ENCODE data around the gene CPT2.

Gene CPT2

GRCh38 chr1:53244141-53244540, 47.5 kb downstream of the CPT2 start:
- Mint-ChIP-seq H3K27ac (ENCODE audit: low read depth) (no peak overlapping the region), H3K9me3 (no peaks in the 10 kb centered on the region), H3K4me1 (peaks cover under 1% of the 10 kb centered on the region), H3K36me3 (ENCODE audit: insufficient read depth) (peaks cover 2% of the 10 kb centered on the region), H3K4me3 (no peak overlapping the region), H3K27me3 (no peaks in the 10 kb centered on the region)
- no peak for DNase-seq (ENCODE audit: low spot score in 2 of 2)
- ATAC-seq (replicated peaks; ENCODE audit: extremely low read depth, poor library complexity, severe bottlenecking): no peak

GRCh38 chr1:53246261-53247134, 49.9 kb downstream of the CPT2 start:
- Mint-ChIP-seq H3K4me3 (no peak overlapping the region), H3K9me3 (no peaks in the 10 kb centered on the region), H3K27ac (ENCODE audit: low read depth) (no peak overlapping the region), H3K4me1 (no peaks in the 10 kb centered on the region), H3K27me3 (no peaks in the 10 kb centered on the region), H3K36me3 (ENCODE audit: insufficient read depth) (peaks cover 3% of the 10 kb centered on the region)
- DNase-seq (ENCODE audit: low spot score in 2 of 2) (no peak), ATAC-seq (replicated peaks; ENCODE audit: extremely low read depth, poor library complexity, severe bottlenecking) (no peak)

DNA sequence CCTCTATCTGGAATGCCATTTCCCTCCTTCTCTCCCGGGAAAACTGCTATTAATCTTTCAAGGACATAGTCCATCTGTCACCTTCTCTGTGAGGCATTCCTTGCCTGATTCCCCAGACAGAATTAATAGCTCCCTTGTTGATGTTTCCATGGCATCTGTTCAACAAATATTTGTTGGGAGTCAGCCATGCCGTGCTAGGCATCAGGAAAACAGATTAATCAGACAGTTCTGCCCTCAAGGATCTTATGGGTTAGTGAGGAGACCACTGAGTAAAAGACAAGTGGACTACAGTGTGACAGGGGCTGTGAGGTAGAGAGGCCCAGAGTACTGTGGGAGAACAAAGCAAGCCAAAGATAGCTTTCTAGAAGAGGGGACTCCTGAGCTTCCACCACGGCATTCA, 53.1 kb downstream of the CPT2 start:
- no peak overlapping the region for H3K27ac Mint-ChIP-seq (ENCODE audit: low read depth)
- no peak overlapping the region for H3K4me3 Mint-ChIP-seq
- H3K4me1 Mint-ChIP-seq: no peaks in the 10 kb centered on the region
- DNase-seq (ENCODE audit: low spot score in 2 of 2): no peak
- no peak for ATAC-seq (replicated peaks; ENCODE audit: extremely low read depth, poor library complexity, severe bottlenecking)
- H3K36me3 Mint-ChIP-seq (ENCODE audit: insufficient read depth): peaks cover 3% of the 10 kb centered on the region
- no peaks in the 10 kb centered on the region for H3K27me3 Mint-ChIP-seq
- H3K9me3 Mint-ChIP-seq: no peaks in the 10 kb centered on the region

DNA sequence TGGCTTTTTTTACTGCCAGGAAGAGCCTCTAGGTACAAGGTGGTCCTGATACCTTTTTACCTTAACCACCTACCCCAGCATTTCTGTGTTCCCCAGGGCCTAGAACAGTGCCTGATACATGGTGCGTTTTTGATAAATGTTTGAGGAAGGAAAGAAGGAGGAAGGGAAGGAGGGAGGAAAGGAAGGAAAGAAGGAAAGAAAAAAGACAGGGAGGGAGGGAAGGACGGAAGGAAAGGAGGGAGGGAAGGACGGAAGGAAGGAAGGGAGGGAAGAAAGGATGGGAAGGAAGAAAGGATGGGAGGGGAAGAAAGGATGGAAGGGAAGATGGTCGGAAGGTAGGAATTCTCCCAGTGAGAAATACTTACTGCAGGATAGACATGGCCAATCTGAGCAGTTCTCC, 53.7 kb downstream of the CPT2 start:
- Mint-ChIP-seq H3K4me1 (no peaks in the 10 kb centered on the region), H3K27ac (ENCODE audit: low read depth) (no peak overlapping the region), H3K4me3 (no peak overlapping the region), H3K36me3 (ENCODE audit: insufficient read depth) (peaks cover 3% of the 10 kb centered on the region), H3K27me3 (no peaks in the 10 kb centered on the region), H3K9me3 (no peaks in the 10 kb centered on the region)
- DNase-seq (ENCODE audit: low spot score in 2 of 2) (no peak), ATAC-seq (replicated peaks; ENCODE audit: extremely low read depth, poor library complexity, severe bottlenecking) (no peak)

DNA sequence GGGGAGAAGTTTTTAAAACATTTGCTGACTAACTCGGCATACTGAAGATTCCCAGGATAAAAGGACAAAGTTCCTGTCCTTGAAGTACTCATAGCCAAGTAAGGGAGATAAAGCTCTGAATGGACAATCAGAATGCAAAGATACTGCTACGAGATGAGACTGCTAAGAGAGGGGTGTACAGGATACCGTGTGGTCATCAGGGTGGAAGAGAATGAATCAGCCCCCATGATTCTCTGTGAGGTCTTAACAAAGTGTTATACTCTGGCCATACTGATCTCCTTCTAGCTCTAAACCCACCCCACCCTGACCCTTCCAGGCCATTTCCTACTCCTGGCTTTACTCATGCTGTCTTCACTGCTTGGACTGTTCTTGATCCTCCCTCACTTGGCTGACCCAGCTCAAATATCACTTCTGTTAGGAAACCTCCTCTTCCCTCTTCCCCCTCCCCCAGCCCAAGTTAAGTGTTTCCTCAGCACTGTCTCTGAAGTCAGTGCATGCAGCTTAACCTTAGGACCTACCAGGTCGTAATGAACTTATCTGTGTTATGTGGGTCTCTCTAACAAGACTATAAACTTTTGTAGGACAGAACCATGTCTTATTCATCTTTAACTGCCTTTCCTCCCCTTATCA, 57.5 kb downstream of the CPT2 start:
- Mint-ChIP-seq H3K36me3 (ENCODE audit: insufficient read depth) (peaks cover 9% of the 10 kb centered on the region), H3K27ac (ENCODE audit: low read depth) (no peak overlapping the region), H3K4me1 (no peaks in the 10 kb centered on the region), H3K27me3 (no peaks in the 10 kb centered on the region), H3K9me3 (no peaks in the 10 kb centered on the region), H3K4me3 (no peak overlapping the region)
- no peak for DNase-seq (ENCODE audit: low spot score in 2 of 2)
- ATAC-seq (replicated peaks; ENCODE audit: extremely low read depth, poor library complexity, severe bottlenecking): no peak

GRCh38 chr1:53255031-53255430, 58.4 kb downstream of the CPT2 start:
- ATAC-seq (replicated peaks; ENCODE audit: extremely low read depth, poor library complexity, severe bottlenecking) (no peak), DNase-seq (ENCODE audit: low spot score in 2 of 2) (no peak)
- no peak overlapping the region for H3K27ac Mint-ChIP-seq (ENCODE audit: low read depth)
- H3K36me3 Mint-ChIP-seq (ENCODE audit: insufficient read depth): peaks cover 9% of the 10 kb centered on the region
- no peak overlapping the region for H3K4me3 Mint-ChIP-seq
- no peaks in the 10 kb centered on the region for H3K27me3 Mint-ChIP-seq
- H3K9me3 Mint-ChIP-seq: no peaks in the 10 kb centered on the region
- H3K4me1 Mint-ChIP-seq: no peaks in the 10 kb centered on the region

- Mint-ChIP-seq H3K36me3 (ENCODE audit: insufficient read depth) (peaks cover 9% of the 10 kb centered on the region), H3K4me1 (no peaks in the 10 kb centered on the region), H3K4me3 (no peak overlapping the region), H3K27ac (ENCODE audit: low read depth) (no peak overlapping the region), H3K27me3 (no peaks in the 10 kb centered on the region), H3K9me3 (no peaks in the 10 kb centered on the region)
- DNase-seq (ENCODE audit: low spot score in 2 of 2) (no peak), ATAC-seq (replicated peaks; ENCODE audit: extremely low read depth, poor library complexity, severe bottlenecking) (no peak)
Observed at GRCh38 chr1:53256511-53257453, 60.2 kb downstream of the CPT2 start.

GRCh38 chr1:53257454-53258081, 60.9 kb downstream of the CPT2 start:
- Mint-ChIP-seq H3K4me3 (no peak overlapping the region), H3K27ac (ENCODE audit: low read depth) (no peak overlapping the region), H3K4me1 (no peaks in the 10 kb centered on the region), H3K9me3 (no peaks in the 10 kb centered on the region), H3K36me3 (ENCODE audit: insufficient read depth) (peaks cover 9% of the 10 kb centered on the region), H3K27me3 (no peaks in the 10 kb centered on the region)
- no peak for DNase-seq (ENCODE audit: low spot score in 2 of 2)
- ATAC-seq (replicated peaks; ENCODE audit: extremely low read depth, poor library complexity, severe bottlenecking): no peak

- Mint-ChIP-seq H3K4me3 (no peak overlapping the region), H3K4me1 (no peaks in the 10 kb centered on the region), H3K9me3 (no peaks in the 10 kb centered on the region), H3K27me3 (no peaks in the 10 kb centered on the region), H3K36me3 (ENCODE audit: insufficient read depth) (peaks cover 9% of the 10 kb centered on the region), H3K27ac (ENCODE audit: low read depth) (no peak overlapping the region)
- ATAC-seq (replicated peaks; ENCODE audit: extremely low read depth, poor library complexity, severe bottlenecking) (no peak), DNase-seq (ENCODE audit: low spot score in 2 of 2) (no peak)
Observed at GRCh38 chr1:53258216-53258615, 61.6 kb downstream of the CPT2 start.

DNA sequence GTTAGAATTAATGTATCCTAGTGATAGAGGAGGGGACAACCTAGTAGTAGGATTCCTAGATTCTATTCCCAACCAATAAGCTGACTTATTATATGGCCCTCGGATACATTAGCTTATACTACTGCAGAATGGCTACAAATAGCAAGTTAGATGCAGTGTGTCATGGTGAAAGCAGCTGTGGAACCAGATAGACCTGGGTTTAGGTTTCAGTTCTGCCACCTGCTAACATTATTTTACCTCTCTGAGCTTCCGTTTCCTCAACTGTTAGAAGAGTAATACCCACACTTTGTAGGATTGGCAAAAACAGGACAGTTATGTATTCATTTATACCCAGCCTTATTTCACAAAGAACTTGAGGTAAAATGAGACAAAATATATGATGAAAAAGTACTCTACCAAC, 63.3 kb downstream of the CPT2 start:
- Mint-ChIP-seq H3K27me3 (no peaks in the 10 kb centered on the region), H3K27ac (ENCODE audit: low read depth) (no peak overlapping the region), H3K4me3 (no peak overlapping the region), H3K4me1 (no peaks in the 10 kb centered on the region), H3K36me3 (ENCODE audit: insufficient read depth) (peaks cover 9% of the 10 kb centered on the region), H3K9me3 (no peaks in the 10 kb centered on the region)
- ATAC-seq (replicated peaks; ENCODE audit: extremely low read depth, poor library complexity, severe bottlenecking) (no peak), DNase-seq (ENCODE audit: low spot score in 2 of 2) (no peak)

- H3K4me1 Mint-ChIP-seq: no peaks in the 10 kb centered on the region
- no peak for DNase-seq (ENCODE audit: low spot score in 2 of 2)
- H3K36me3 Mint-ChIP-seq (ENCODE audit: insufficient read depth): peaks cover 9% of the 10 kb centered on the region
- no peak overlapping the region for H3K4me3 Mint-ChIP-seq
- no peak for ATAC-seq (replicated peaks; ENCODE audit: extremely low read depth, poor library complexity, severe bottlenecking)
- no peaks in the 10 kb centered on the region for H3K9me3 Mint-ChIP-seq
- no peaks in the 10 kb centered on the region for H3K27me3 Mint-ChIP-seq
- H3K27ac Mint-ChIP-seq (ENCODE audit: low read depth): no peak overlapping the region
Observed at GRCh38 chr1:53260631-53261247, 64.1 kb downstream of the CPT2 start.

GRCh38 chr1:53262000-53262399, 65.4 kb downstream of the CPT2 start:
- Mint-ChIP-seq H3K9me3 (no peaks in the 10 kb centered on the region), H3K4me3 (no peak overlapping the region), H3K27ac (ENCODE audit: low read depth) (no peak overlapping the region), H3K4me1 (no peaks in the 10 kb centered on the region), H3K36me3 (ENCODE audit: insufficient read depth) (peaks cover 11% of the 10 kb centered on the region), H3K27me3 (no peaks in the 10 kb centered on the region)
- ATAC-seq (replicated peaks; ENCODE audit: extremely low read depth, poor library complexity, severe bottlenecking) (no peak), DNase-seq (ENCODE audit: low spot score in 2 of 2) (no peak)

Data from central memory CD8-positive, alpha-beta T cell (primary cell).